DND-41 (cell line): Measurements from ENCODE around the gene CD300A.
A peak's percentile ranks its signal among the peaks of the same experiment; 100 is the strongest.

Experiments used
- CTCF ChIP-seq: IDR thresholded peaks from 2 replicates; pipeline ENCODE4 v1.5.1; 2012; ENCODE audit warnings: borderline replicate concordance, low read length, moderate library complexity, mild to moderate bottlenecking; ENCODE audit not compliant: poor library complexity, severe bottlenecking; ENCODE audit errors: extremely low read depth
- EZH2 ChIP-seq: IDR thresholded peaks from 3 replicates; pipeline ENCODE4 v1.6.1; 2012; ENCODE audit warnings: borderline replicate concordance, low read depth, mild to moderate bottlenecking, moderate library complexity, low read length, inconsistent platforms; ENCODE audit not compliant: severe bottlenecking

DNA sequence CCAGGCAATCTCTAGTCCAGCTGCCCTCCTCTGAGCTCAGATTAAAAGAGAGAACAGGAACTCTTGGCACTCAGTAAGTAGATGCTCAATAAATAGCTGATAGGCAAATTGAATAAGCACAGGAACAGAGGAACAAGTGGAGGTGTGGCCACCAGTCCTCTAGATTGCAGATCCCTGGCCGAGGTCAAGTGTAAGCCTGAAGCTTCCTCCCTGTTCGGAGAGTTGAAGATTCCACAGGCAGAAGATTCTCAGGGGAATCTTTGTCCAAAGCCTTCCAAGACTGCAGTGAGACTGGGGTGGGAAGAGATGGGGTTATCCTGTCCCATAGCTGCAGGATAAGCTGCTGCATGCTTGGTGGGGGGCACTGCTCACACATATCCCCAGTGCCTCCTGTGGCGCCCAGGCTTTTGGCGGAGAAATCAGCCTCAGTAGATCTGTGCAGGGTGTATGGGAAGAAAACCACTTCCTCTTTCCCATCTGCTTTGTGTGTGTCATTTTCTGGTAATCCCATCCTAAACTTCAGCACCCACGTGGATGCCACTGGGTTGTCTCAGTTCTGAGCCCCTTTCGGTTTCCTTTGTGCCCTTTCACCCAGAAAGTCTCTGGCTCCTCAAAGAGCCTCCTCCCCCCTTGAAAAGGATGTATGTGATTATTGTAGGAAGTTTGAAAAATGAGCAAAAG, 12.1 kb downstream of the CD300A start:
- TF ChIP-seq EZH2 = no peak
- TF ChIP-seq CTCF = peak; percentile 17
